ENCODE data around the gene OSTM1. TPM values are rescaled to one million over a fixed set of nuclear protein-coding genes. Genes with fewer than 3 reads are reported as not detected.

Gene OSTM1
- 50.1 TPM for total RNA-seq

GRCh38 chr6:108074359-108075144 lies at the start of gene OSTM1:
Gene OSTM1, minus strand, starts transcription at chr6:108074741. Its CDS starts 90 bp downstream, at chr6:108074651.
- DNase-seq (ENCODE audit: low spot score in 2 of 2): peak; percentile 99
- no peak for FAIRE-seq

- FAIRE-seq: no peak
- DNase-seq (ENCODE audit: low spot score in 2 of 2): no peak
Measured at GRCh38 chr6:108123946-108124345, 49.4 kb upstream of the OSTM1 start.

GRCh38 chr6:108123481-108123929 lies 49.0 kb upstream of the OSTM1 start:
- FAIRE-seq: no peak

GRCh38 chr6:108121612-108122011 lies 47.1 kb upstream of the OSTM1 start:
- FAIRE-seq: no peak
- DNase-seq (ENCODE audit: low spot score in 2 of 2): no peak

More at GRCh38 chr6:108123481-108123929, 49.0 kb upstream of the OSTM1 start:
- DNase-seq (ENCODE audit: low spot score in 2 of 2): no peak

- DNase-seq (ENCODE audit: low spot score in 2 of 2): no peak
Measured at GRCh38 chr6:108120311-108120710, 45.8 kb upstream of the OSTM1 start.

GRCh38 chr6:108119769-108120141 lies 45.2 kb upstream of the OSTM1 start:
- FAIRE-seq: no peak
- DNase-seq (ENCODE audit: low spot score in 2 of 2): no peak

More at GRCh38 chr6:108120311-108120710, 45.8 kb upstream of the OSTM1 start:
- no peak for FAIRE-seq

GRCh38 chr6:108118810-108119768 lies 44.5 kb upstream of the OSTM1 start:
- DNase-seq (ENCODE audit: low spot score in 2 of 2) (peak in 1 of 2 donors; percentile 54), FAIRE-seq (no peak)

GRCh38 chr6:108118359-108118724 lies 43.8 kb upstream of the OSTM1 start:
- DNase-seq (ENCODE audit: low spot score in 2 of 2): no peak
- FAIRE-seq: no peak

GRCh38 chr6:108117427-108118358 lies 43.2 kb upstream of the OSTM1 start:
- DNase-seq (ENCODE audit: low spot score in 2 of 2): no peak

GRCh38 chr6:108116546-108117426 lies 42.2 kb upstream of the OSTM1 start:
- DNase-seq (ENCODE audit: low spot score in 2 of 2): no peak
- FAIRE-seq: no peak

More at GRCh38 chr6:108117427-108118358, 43.2 kb upstream of the OSTM1 start:
- FAIRE-seq: no peak

GRCh38 chr6:108115598-108116058 lies 41.1 kb upstream of the OSTM1 start:
- no peak for DNase-seq (ENCODE audit: low spot score in 2 of 2)
- no peak for FAIRE-seq

- FAIRE-seq: no peak
- DNase-seq (ENCODE audit: low spot score in 2 of 2): no peak
Measured at GRCh38 chr6:108114841-108115597, 40.5 kb upstream of the OSTM1 start.

- DNase-seq (ENCODE audit: low spot score in 2 of 2) (peak in 1 of 2 donors; percentile 63), FAIRE-seq (no peak)
Measured at GRCh38 chr6:108113557-108114519, 39.3 kb upstream of the OSTM1 start.

- no peak for DNase-seq (ENCODE audit: low spot score in 2 of 2)
- FAIRE-seq: no peak
Measured at GRCh38 chr6:108108374-108108773, 33.8 kb upstream of the OSTM1 start.

- no peak for FAIRE-seq
Measured at GRCh38 chr6:108107102-108107501, 32.6 kb upstream of the OSTM1 start.

GRCh38 chr6:108106694-108107093 lies 32.2 kb upstream of the OSTM1 start:
- DNase-seq (ENCODE audit: low spot score in 2 of 2) (no peak), FAIRE-seq (no peak)

More at GRCh38 chr6:108107102-108107501, 32.6 kb upstream of the OSTM1 start:
- DNase-seq (ENCODE audit: low spot score in 2 of 2): no peak

GRCh38 chr6:108106261-108106660 lies 31.7 kb upstream of the OSTM1 start:
- DNase-seq (ENCODE audit: low spot score in 2 of 2) (no peak), FAIRE-seq (no peak)

Measured in frontal cortex (tissue), 4 donors.